GM12878 (cell line): Measurements from ENCODE around the gene CBARP. TPM values are rescaled to one million over a fixed set of nuclear protein-coding genes. Genes with fewer than 3 reads are reported as not detected.

Experiments
- CHD2 ChIP-seq: IDR thresholded peaks from 2 replicates; pipeline ENCODE4 v1.6.1; 2011; ENCODE audit warnings: low read depth, low read length, improper control_type of control experiment, borderline replicate concordance
- HDGF ChIP-seq: fragments of 450-650 bp; IDR thresholded peaks from 2 replicates; pipeline ENCODE4 v1.6.1; 2016; ENCODE audit warnings: antibody characterized with exemption
- IRF4 ChIP-seq: IDR thresholded peaks from 2 replicates; pipeline ENCODE4 v1.6.1; 2011; ENCODE audit warnings: low read depth, low read length
- JUND ChIP-seq: IDR thresholded peaks from 2 replicates; pipeline ENCODE4 v1.6.1; 2012; ENCODE audit warnings: low read depth, mild to moderate bottlenecking, low read length, improper control_type of control experiment, moderate library complexity
- MTA2 ChIP-seq: fragments of 450-650 bp; IDR thresholded peaks from 2 replicates; pipeline ENCODE4 v1.6.1; 2016; ENCODE audit warnings: low read depth, mild to moderate bottlenecking, moderate library complexity
- NBN ChIP-seq: fragments of 450-650 bp; IDR thresholded peaks from 2 replicates; pipeline ENCODE4 v1.6.1; 2016
- POU2F2 ChIP-seq: IDR thresholded peaks from 3 replicates; pipeline ENCODE4 v1.6.1; 2011; ENCODE audit warnings: low read depth, mild to moderate bottlenecking, low read length, borderline replicate concordance
- RAD21 ChIP-seq: IDR thresholded peaks from 2 replicates; pipeline ENCODE4 v1.6.1; 2011; ENCODE audit warnings: mild to moderate bottlenecking, low read depth, low read length, moderate library complexity; ENCODE audit not compliant: insufficient read depth
- RBBP5 ChIP-seq: fragments of 200-600 bp; sonication (generic); conservative IDR thresholded peaks from 2 replicates; pipeline ENCODE4 v1.6.1; 2016
- SREBF1 ChIP-seq: IDR thresholded peaks from 2 replicates; pipeline ENCODE4 v1.6.1; 2012; ENCODE audit warnings: mild to moderate bottlenecking, low read length
- SUZ12 ChIP-seq: fragments of 200-600 bp; sonication (generic); IDR thresholded peaks from one replicate; pipeline ENCODE4 v1.6.1; 2018; ENCODE audit warnings: antibody characterized with exemption, mild to moderate bottlenecking; ENCODE audit not compliant: unreplicated experiment
- ZNF384 ChIP-seq: IDR thresholded peaks from 2 replicates; pipeline ENCODE4 v1.6.1; 2012; ENCODE audit warnings: low read depth, mild to moderate bottlenecking, low read length, improper control_type of control experiment, borderline replicate concordance
- ZZZ3 ChIP-seq: IDR thresholded peaks from 2 replicates; pipeline ENCODE4 v1.6.1; 2011; ENCODE audit warnings: low read depth; ENCODE audit not compliant: control insufficient read depth, insufficient read length
- polyA plus RNA-seq, 11 experiments: library from polyadenylated mRNA; depleted of rRNA in 4 of 11; unstranded in 6 of 11; stranded (reverse) in 5 of 11; fragments of >200 nt; fragmentation: Nextera tagmentation in 4 of 11; fragmentation: Illumina TruSeq in 1 of 11; extraction: Ambion mirVana in 4 of 11; extraction: Trizol in 1 of 11; gene quantifications; 1 replicate in 1 of 11; 2 replicates in 10 of 11; pipeline versions ENCODE4 v1.2.1 to v1.2.3, GENCODE V29; 2011 to 2016; ENCODE audit warnings: inconsistent platforms in 2 of 11, missing spikeins in 2 of 11, low read depth in 1 of 11
- total RNA-seq, 4 experiments: library from RNA; depleted of rRNA in 3 of 4; stranded (reverse); fragments of >200 nt in 3 of 4; fragmentation: Illumina TruSeq in 1 of 4; extraction: Trizol in 1 of 4; gene quantifications; 2 replicates each; pipeline versions ENCODE4 v1.2.1 to v1.2.3, GENCODE V29; 2013 to 2021
- TF ChIP-seq, protein P1 (sequence below): fragments of 450-650 bp; IDR thresholded peaks from 2 replicates; pipeline ENCODE4 v1.6.1; 2016; ENCODE audit warnings: mild to moderate bottlenecking, moderate library complexity, borderline replicate concordance
- TF ChIP-seq, protein P2 (sequence below): fragments of 150-350 bp; IDR thresholded peaks from 2 replicates; pipeline ENCODE4 v1.6.1; 2014; ENCODE audit warnings: mild to moderate bottlenecking, low read depth, low read length
- TF ChIP-seq, protein P3 (sequence below): fragments of 450-650 bp; IDR thresholded peaks from 2 replicates; pipeline ENCODE4 v1.6.1; 2017; ENCODE audit warnings: borderline replicate concordance
- TF ChIP-seq, protein P4 (sequence below): IDR thresholded peaks from 2 replicates; pipeline ENCODE4 v1.6.1; 2011; ENCODE audit warnings: low read depth, mild to moderate bottlenecking, low read length, moderate library complexity, borderline replicate concordance; ENCODE audit errors: extremely low read depth
- TF ChIP-seq, protein P5 (sequence below): IDR thresholded peaks from 2 replicates; pipeline ENCODE4 v1.6.1; 2012; ENCODE audit warnings: low read length, inconsistent platforms
- TF ChIP-seq, protein P6 (sequence below): IDR thresholded peaks from 2 replicates; pipeline ENCODE4 v1.6.1; 2012; ENCODE audit warnings: low read depth, low read length, improper control_type of control experiment

CBARP gene
- total and polyA plus RNA-seq, 10 of the 15 experiments (the other 5 are each of a cell fraction or from before 2014, with no cell fraction given), result 0.04 to 0.59 (median 0.18) TPM; not detected in 3

DNA sequence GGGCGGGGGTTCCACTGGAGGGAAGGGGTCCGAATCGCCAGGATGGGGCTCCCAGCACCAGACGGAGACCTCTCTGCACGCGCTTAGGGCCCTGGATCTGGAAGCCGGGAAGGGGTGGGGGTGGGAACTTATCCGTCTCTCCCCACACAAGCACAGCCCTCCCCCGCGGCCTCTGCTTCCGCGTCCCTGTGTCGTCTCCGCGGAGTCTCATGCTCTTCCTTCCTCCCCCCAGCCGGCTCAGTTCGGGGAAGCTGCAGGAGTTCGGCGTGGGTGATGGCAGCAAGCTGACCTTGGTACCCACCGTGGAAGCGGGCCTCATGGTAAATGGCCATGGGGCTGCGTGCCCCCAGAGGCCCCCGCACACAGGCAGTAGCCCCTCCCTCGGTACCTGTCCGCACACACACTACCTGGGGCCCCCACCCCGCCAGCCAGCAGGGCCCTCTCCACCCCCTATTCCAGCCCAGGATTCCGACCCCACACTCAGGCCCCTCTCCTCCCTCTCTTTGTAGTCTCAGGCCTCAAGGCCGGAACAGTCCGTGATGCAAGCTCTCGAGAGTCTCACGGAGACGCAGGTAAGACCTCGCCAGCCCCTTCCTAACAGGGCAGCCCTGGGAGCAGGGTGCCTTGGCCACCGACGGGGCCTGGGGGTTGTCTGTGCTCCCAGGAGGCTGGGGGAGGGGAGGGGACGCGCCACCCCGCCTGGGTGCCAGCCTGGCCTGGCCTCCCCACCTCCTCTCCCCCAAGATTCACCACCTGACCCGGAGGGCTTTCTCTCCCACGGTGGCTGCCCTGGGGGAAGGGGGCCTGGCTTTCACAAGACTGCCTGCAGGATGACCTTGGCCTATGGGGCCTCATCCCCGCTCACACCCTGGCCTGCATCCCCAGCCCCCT, 13.8 kb upstream of the CBARP start (continued):
- TF ChIP-seq ZZZ3 (no peak), ZNF384 (no peak), HDGF (peak; percentile 80; the same call in 1 of the 2 replicates), JUND (no peak), POU2F2 (peak; percentile 10; the same call in 1 of the 3 replicates), IRF4 (no peak), NBN (no peak), RBBP5 (no peak), RAD21 (no peak), MTA2 (no peak), SREBF1 (no peak), SUZ12 (no peak), CHD2 (0 out of 2 replicates have a peak, but pooled peaks have one; percentile 23)
- TF ChIP-seq, protein P1, sequence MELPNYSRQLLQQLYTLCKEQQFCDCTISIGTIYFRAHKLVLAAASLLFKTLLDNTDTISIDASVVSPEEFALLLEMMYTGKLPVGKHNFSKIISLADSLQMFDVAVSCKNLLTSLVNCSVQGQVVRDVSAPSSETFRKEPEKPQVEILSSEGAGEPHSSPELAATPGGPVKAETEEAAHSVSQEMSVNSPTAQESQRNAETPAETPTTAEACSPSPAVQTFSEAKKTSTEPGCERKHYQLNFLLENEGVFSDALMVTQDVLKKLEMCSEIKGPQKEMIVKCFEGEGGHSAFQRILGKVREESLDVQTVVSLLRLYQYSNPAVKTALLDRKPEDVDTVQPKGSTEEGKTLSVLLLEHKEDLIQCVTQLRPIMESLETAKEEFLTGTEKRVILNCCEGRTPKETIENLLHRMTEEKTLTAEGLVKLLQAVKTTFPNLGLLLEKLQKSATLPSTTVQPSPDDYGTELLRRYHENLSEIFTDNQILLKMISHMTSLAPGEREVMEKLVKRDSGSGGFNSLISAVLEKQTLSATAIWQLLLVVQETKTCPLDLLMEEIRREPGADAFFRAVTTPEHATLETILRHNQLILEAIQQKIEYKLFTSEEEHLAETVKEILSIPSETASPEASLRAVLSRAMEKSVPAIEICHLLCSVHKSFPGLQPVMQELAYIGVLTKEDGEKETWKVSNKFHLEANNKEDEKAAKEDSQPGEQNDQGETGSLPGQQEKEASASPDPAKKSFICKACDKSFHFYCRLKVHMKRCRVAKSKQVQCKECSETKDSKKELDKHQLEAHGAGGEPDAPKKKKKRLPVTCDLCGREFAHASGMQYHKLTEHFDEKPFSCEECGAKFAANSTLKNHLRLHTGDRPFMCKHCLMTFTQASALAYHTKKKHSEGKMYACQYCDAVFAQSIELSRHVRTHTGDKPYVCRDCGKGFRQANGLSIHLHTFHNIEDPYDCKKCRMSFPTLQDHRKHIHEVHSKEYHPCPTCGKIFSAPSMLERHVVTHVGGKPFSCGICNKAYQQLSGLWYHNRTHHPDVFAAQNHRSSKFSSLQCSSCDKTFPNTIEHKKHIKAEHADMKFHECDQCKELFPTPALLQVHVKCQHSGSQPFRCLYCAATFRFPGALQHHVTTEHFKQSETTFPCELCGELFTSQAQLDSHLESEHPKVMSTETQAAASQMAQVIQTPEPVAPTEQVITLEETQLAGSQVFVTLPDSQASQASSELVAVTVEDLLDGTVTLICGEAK, result no peak
- TF ChIP-seq, protein P2, sequence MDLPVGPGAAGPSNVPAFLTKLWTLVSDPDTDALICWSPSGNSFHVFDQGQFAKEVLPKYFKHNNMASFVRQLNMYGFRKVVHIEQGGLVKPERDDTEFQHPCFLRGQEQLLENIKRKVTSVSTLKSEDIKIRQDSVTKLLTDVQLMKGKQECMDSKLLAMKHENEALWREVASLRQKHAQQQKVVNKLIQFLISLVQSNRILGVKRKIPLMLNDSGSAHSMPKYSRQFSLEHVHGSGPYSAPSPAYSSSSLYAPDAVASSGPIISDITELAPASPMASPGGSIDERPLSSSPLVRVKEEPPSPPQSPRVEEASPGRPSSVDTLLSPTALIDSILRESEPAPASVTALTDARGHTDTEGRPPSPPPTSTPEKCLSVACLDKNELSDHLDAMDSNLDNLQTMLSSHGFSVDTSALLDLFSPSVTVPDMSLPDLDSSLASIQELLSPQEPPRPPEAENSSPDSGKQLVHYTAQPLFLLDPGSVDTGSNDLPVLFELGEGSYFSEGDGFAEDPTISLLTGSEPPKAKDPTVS, result no peak
- TF ChIP-seq, protein P3, sequence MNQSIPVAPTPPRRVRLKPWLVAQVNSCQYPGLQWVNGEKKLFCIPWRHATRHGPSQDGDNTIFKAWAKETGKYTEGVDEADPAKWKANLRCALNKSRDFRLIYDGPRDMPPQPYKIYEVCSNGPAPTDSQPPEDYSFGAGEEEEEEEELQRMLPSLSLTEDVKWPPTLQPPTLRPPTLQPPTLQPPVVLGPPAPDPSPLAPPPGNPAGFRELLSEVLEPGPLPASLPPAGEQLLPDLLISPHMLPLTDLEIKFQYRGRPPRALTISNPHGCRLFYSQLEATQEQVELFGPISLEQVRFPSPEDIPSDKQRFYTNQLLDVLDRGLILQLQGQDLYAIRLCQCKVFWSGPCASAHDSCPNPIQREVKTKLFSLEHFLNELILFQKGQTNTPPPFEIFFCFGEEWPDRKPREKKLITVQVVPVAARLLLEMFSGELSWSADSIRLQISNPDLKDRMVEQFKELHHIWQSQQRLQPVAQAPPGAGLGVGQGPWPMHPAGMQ, result no peak
- TF ChIP-seq, protein P4, sequence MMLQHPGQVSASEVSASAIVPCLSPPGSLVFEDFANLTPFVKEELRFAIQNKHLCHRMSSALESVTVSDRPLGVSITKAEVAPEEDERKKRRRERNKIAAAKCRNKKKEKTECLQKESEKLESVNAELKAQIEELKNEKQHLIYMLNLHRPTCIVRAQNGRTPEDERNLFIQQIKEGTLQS, result no peak
- TF ChIP-seq, protein P5, sequence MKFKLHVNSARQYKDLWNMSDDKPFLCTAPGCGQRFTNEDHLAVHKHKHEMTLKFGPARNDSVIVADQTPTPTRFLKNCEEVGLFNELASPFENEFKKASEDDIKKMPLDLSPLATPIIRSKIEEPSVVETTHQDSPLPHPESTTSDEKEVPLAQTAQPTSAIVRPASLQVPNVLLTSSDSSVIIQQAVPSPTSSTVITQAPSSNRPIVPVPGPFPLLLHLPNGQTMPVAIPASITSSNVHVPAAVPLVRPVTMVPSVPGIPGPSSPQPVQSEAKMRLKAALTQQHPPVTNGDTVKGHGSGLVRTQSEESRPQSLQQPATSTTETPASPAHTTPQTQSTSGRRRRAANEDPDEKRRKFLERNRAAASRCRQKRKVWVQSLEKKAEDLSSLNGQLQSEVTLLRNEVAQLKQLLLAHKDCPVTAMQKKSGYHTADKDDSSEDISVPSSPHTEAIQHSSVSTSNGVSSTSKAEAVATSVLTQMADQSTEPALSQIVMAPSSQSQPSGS, result no peak
- TF ChIP-seq, protein P6, sequence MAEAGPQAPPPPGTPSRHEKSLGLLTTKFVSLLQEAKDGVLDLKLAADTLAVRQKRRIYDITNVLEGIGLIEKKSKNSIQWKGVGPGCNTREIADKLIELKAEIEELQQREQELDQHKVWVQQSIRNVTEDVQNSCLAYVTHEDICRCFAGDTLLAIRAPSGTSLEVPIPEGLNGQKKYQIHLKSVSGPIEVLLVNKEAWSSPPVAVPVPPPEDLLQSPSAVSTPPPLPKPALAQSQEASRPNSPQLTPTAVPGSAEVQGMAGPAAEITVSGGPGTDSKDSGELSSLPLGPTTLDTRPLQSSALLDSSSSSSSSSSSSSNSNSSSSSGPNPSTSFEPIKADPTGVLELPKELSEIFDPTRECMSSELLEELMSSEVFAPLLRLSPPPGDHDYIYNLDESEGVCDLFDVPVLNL, result no peak
- TF ChIP-seq, all 136 proteins: peak for 16
